Natural killer cell (primary cell): ENCODE results near the gene GUCA1C. TPM values are rescaled to one million over a fixed set of nuclear protein-coding genes. Genes with fewer than 3 reads are reported as not detected.

Experiments
- ATAC-seq, 3 donors: fragments of 150-1000 bp in 2 of 3; fragments of 200-7000 bp in 1 of 3; cut with Tn5 transposase; 1 replicate in 1 of 3; 2 replicates in 2 of 3; pipeline ENCODE4 v1.10.0; 2021; ENCODE audit warnings: mild to moderate bottlenecking in 2 of 3, moderate library complexity in 2 of 3
- DNase-seq, 2 donors: peaks; one replicate each; pipeline versions ENCODE4 v3.0.0 to v3.0.0-alpha.2; 2013 to 2021; ENCODE audit warnings: mixed read lengths in 1 of 2
- H3K27ac ChIP-seq: one replicate; pipeline ENCODE4 v1.5.1; 2013; ENCODE audit warnings: mild to moderate bottlenecking, low read length
- H3K27me3 ChIP-seq: one replicate; pipeline ENCODE4 v1.6.1; 2013; ENCODE audit warnings: low read length; ENCODE audit not compliant: control insufficient read depth, insufficient read depth
- H3K36me3 ChIP-seq: one replicate; pipeline ENCODE4 v1.6.1; 2013; ENCODE audit warnings: low read length; ENCODE audit not compliant: control insufficient read depth, insufficient read depth
- H3K4me1 ChIP-seq: one replicate; pipeline ENCODE4 v1.6.1; 2013; ENCODE audit warnings: low read length; ENCODE audit not compliant: control insufficient read depth, insufficient read depth
- H3K4me3 ChIP-seq: one replicate; pipeline ENCODE4 v1.5.1; 2013; ENCODE audit warnings: low read length
- H3K9me3 ChIP-seq: one replicate; pipeline ENCODE4 v1.6.1; 2013; ENCODE audit warnings: low read length; ENCODE audit not compliant: control insufficient read depth, insufficient read depth
- H3K27ac Mint-ChIP-seq, 2 donors: one replicate each; pipeline ENCODE4 v1.8.0; 2022; ENCODE audit warnings: mild to moderate bottlenecking in 2 of 2, mixed read lengths in 2 of 2, moderate library complexity in 1 of 2
- H3K27me3 Mint-ChIP-seq, 2 donors: one replicate each; pipeline ENCODE4 v1.8.0; 2022; ENCODE audit warnings: low read depth in 2 of 2, mixed read lengths in 2 of 2
- H3K36me3 Mint-ChIP-seq: one replicate; pipeline ENCODE4 v1.8.0; 2022; ENCODE audit warnings: mixed read lengths
- H3K4me1 Mint-ChIP-seq, 2 donors: one replicate each; pipeline ENCODE4 v1.8.0; 2022; ENCODE audit warnings: mixed read lengths in 2 of 2
- H3K4me3 Mint-ChIP-seq: one replicate; pipeline ENCODE4 v1.8.0; 2022; ENCODE audit warnings: mild to moderate bottlenecking, moderate library complexity, mixed read lengths
- H3K9me3 Mint-ChIP-seq, 2 donors: one replicate each; pipeline ENCODE4 v1.8.0; 2022; ENCODE audit warnings: mixed read lengths in 2 of 2
- CTCF ChIP-seq: fragments of 200-600 bp; IDR thresholded peaks from one replicate; pipeline ENCODE4 v1.8.0; 2022; ENCODE audit warnings: antibody characterized with exemption
- WGBS: methylation state at CpG from one replicate; pipeline ENCODE4 v1.1.7; 2013; ENCODE audit warnings: missing lambda C conversion rate; ENCODE audit not compliant: insufficient coverage; 5-methylcytosine and 5-hydroxymethylcytosine counted together
- intact Hi-C: fragments of 100-400 bp; cut with micrococcal nuclease; formaldehyde crosslinking; loops from one replicate; pipeline ENCODE4 v1.14.2; 2022
- total RNA-seq, 4 donors: library from RNA; stranded (reverse); fragments of 120-200 nt in 1 of 4; gene quantifications; one replicate each; pipeline versions ENCODE4 v1.2.3 to v1.2.4, GENCODE V29; 2013 to 2022

The GUCA1C gene
- total RNA-seq, 3 donors from 2014 or later (not counting 1 experiment from before 2014, with no cell fraction given) = not detected

GRCh38 chr3:108914774-108915641 lies 38.7 kb downstream of the GUCA1C start:
- intact Hi-C loops = loop anchor here (1.0 kb wide), 2 partner anchors 253 to 426 kb away; no protein-coding TSS in a partner anchor
- Histone ChIP-seq H3K27ac (no peak overlapping the region), H3K9me3 (no peaks in the 10 kb centered on the region), H3K4me3 (no peak overlapping the region), H3K36me3 (no peaks in the 10 kb centered on the region), H3K4me1 (peaks cover 3% of the 10 kb centered on the region), H3K27me3 (no peaks in the 10 kb centered on the region)
- Mint-ChIP-seq H3K4me3 (no peak overlapping the region), H3K4me1 (peaks cover 4 to 5% of the 10 kb centered on the region in 2 donors), H3K27ac (no peak overlapping the region), H3K9me3 (no peaks in the 10 kb centered on the region), H3K27me3 (peaks cover 30 to 34% of the 10 kb centered on the region in 2 donors), H3K36me3 (no peaks in the 10 kb centered on the region)
- 30% methylated on average over 6 of the region's 6 CpGs for WGBS
- TF ChIP-seq CTCF = peak; percentile 92
- peak; percentile 77 to 92 (median 81) for ATAC-seq
- DNase-seq = peak; percentile 21 to 88

GRCh38 chr3:108909799-108910198 lies 43.9 kb downstream of the GUCA1C start:
- TF ChIP-seq CTCF = no peak
- Histone ChIP-seq H3K36me3 (no peaks in the 10 kb centered on the region), H3K27ac (no peak overlapping the region), H3K27me3 (no peaks in the 10 kb centered on the region), H3K4me1 (peaks cover under 1% of the 10 kb centered on the region), H3K4me3 (no peak overlapping the region), H3K9me3 (no peaks in the 10 kb centered on the region)
- 98% methylated on average over 5 of the region's 5 CpGs for WGBS
- Mint-ChIP-seq H3K9me3 (no peaks in the 10 kb centered on the region), H3K4me3 (no peak overlapping the region), H3K27ac (no peak overlapping the region), H3K4me1 (peaks cover 1 to 2% of the 10 kb centered on the region in 2 donors), H3K36me3 (no peaks in the 10 kb centered on the region), H3K27me3 (peaks cover 10 to 20% of the 10 kb centered on the region in 2 donors)
- intact Hi-C loops = no loop called here
- DNase-seq = no peak
- no peak for ATAC-seq

GRCh38 chr3:108907194-108907593 lies 46.5 kb downstream of the GUCA1C start:
- ATAC-seq (no peak), DNase-seq (no peak)
- 60% methylated on average over 1 of the region's 1 CpG for WGBS
- no peaks in the 10 kb centered on the region for H3K36me3 Mint-ChIP-seq
- H3K27me3 Mint-ChIP-seq = peaks cover 8 to 18% of the 10 kb centered on the region in 2 donors
- H3K4me1 Mint-ChIP-seq = no peaks in the 10 kb centered on the region
- H3K27me3 ChIP-seq = no peaks in the 10 kb centered on the region
- no peaks in the 10 kb centered on the region for H3K36me3 ChIP-seq
- no peak overlapping the region for H3K4me3 Mint-ChIP-seq
- H3K9me3 Mint-ChIP-seq = no peaks in the 10 kb centered on the region
- intact Hi-C loops = no loop called here
- no peak overlapping the region for H3K27ac Mint-ChIP-seq
- H3K4me3 ChIP-seq = no peak overlapping the region
- no peak for TF ChIP-seq CTCF
- no peaks in the 10 kb centered on the region for H3K9me3 ChIP-seq
- H3K27ac ChIP-seq = no peak overlapping the region
- H3K4me1 ChIP-seq = no peaks in the 10 kb centered on the region
